GM23338 (cell line): ENCODE data around the gene KLHL17. TPM values are rescaled to one million over a fixed set of nuclear protein-coding genes. Genes with fewer than 3 reads are reported as not detected.

Experiments
- ATAC-seq: fragments of 200-7000 bp; cut with Tn5 transposase; 3 replicates; pipeline ENCODE4 v1.9.1; 2020
- DNase-seq: peaks from one replicate; pipeline ENCODE4 v3.0.0-alpha.2; 2015; ENCODE audit warnings: low spot score
- H2AFZ ChIP-seq: fragments of 200-600 bp; sonication (generic); 2 replicates; pipeline ENCODE4 v1.8.0; 2016; ENCODE audit warnings: antibody characterized with exemption, mild to moderate bottlenecking, moderate library complexity
- H3F3A ChIP-seq: fragments of 200-600 bp; sonication (generic); replicated peaks from 2 replicates; pipeline ENCODE4 v1.8.0; 2017; ENCODE audit warnings: antibody characterized with exemption, mixed run types, low read depth
- H3K27ac ChIP-seq: fragments of 200-600 bp; sonication (generic); 2 replicates; pipeline ENCODE4 v1.6.1; 2016; ENCODE audit warnings: low read depth
- H3K27me3 ChIP-seq: fragments of 200-600 bp; sonication (generic); 2 replicates; pipeline ENCODE4 v1.8.0; 2016; ENCODE audit warnings: mild to moderate bottlenecking, mixed run types, moderate library complexity; ENCODE audit not compliant: insufficient read depth
- H3K36me3 ChIP-seq: fragments of 200-600 bp; sonication (generic); 2 replicates; pipeline ENCODE4 v1.8.0; 2016; ENCODE audit warnings: mild to moderate bottlenecking; ENCODE audit not compliant: insufficient read depth
- H3K4me1 ChIP-seq: fragments of 200-600 bp; sonication (generic); 2 replicates; pipeline ENCODE4 v1.8.0; 2016; ENCODE audit warnings: mild to moderate bottlenecking, moderate library complexity; ENCODE audit not compliant: insufficient read depth
- H3K4me2 ChIP-seq: fragments of 200-600 bp; sonication (generic); 2 replicates; pipeline ENCODE4 v1.7.1; 2017; ENCODE audit warnings: mixed run types
- H3K4me3 ChIP-seq: fragments of 200-600 bp; sonication (generic); 2 replicates; pipeline ENCODE4 v1.6.1; 2016; ENCODE audit warnings: mixed run types
- H3K79me2 ChIP-seq: fragments of 200-600 bp; sonication (generic); replicated peaks from 2 replicates; pipeline ENCODE4 v1.8.0; 2017; ENCODE audit warnings: mild to moderate bottlenecking; ENCODE audit not compliant: insufficient read depth
- H3K9me2 ChIP-seq: fragments of 200-600 bp; sonication (generic); 2 replicates; pipeline ENCODE4 v1.8.0; 2017; ENCODE audit not compliant: insufficient read depth
- H4K20me1 ChIP-seq: fragments of 200-600 bp; sonication (generic); replicated peaks from 2 replicates; pipeline ENCODE4 v1.8.0; 2017; ENCODE audit warnings: mild to moderate bottlenecking; ENCODE audit not compliant: insufficient read depth
- H3K27ac Mint-ChIP-seq: 2 replicates; pipeline ENCODE4 v1.8.0; 2020; ENCODE audit warnings: inconsistent platforms, mild to moderate bottlenecking, moderate library complexity, mixed read lengths
- H3K27me3 Mint-ChIP-seq: 3 replicates; pipeline ENCODE4 v1.8.0; 2022; ENCODE audit warnings: low read depth, mild to moderate bottlenecking, moderate library complexity, mixed read lengths, inconsistent platforms; ENCODE audit not compliant: insufficient read depth, poor library complexity
- H3K36me3 Mint-ChIP-seq: 3 replicates; pipeline ENCODE4 v1.8.0; 2021; ENCODE audit warnings: low read depth, mild to moderate bottlenecking, inconsistent platforms, moderate library complexity, mixed read lengths
- H3K4me1 Mint-ChIP-seq: 3 replicates; pipeline ENCODE4 v1.8.0; 2020; ENCODE audit warnings: mild to moderate bottlenecking, inconsistent platforms, mixed read lengths
- H3K4me3 Mint-ChIP-seq: 3 replicates; pipeline ENCODE4 v1.8.0; 2021; ENCODE audit warnings: moderate library complexity, mild to moderate bottlenecking, inconsistent platforms, mixed read lengths
- H3K9me3 Mint-ChIP-seq: 3 replicates; pipeline ENCODE4 v1.8.0; 2020; ENCODE audit warnings: moderate library complexity, mild to moderate bottlenecking, inconsistent platforms, mixed read lengths
- EZH2 ChIP-seq: fragments of 200-600 bp; sonication (generic); IDR thresholded peaks from one replicate; pipeline ENCODE4 v1.8.0; 2017; ENCODE audit warnings: antibody characterized with exemption, mild to moderate bottlenecking, low read depth; ENCODE audit not compliant: unreplicated experiment
- JUNB ChIP-seq: IDR thresholded peaks from one replicate; pipeline ENCODE4 v1.6.1; 2016; ENCODE audit warnings: antibody characterized with exemption; ENCODE audit not compliant: unreplicated experiment
- ZNF462 ChIP-seq: fragments of 250-450 bp; sonication (Bioruptor Pico); IDR thresholded peaks from 2 replicates; pipeline ENCODE4 v1.5.0; 2020; ENCODE audit warnings: mild to moderate bottlenecking, moderate library complexity
- polyA plus RNA-seq: library from polyadenylated mRNA; unstranded; fragments of >200 nt; fragmentation: Nextera tagmentation; extraction: Ambion mirVana; gene quantifications from 2 replicates; pipeline ENCODE4 v1.2.1, GENCODE V29; 2016
- total RNA-seq: library from RNA; depleted of rRNA; stranded (reverse); fragments of >200 nt; shearing (Covaris generic); gene quantifications from 2 replicates; pipeline ENCODE4 v1.2.3, GENCODE V29; 2014

The KLHL17 gene
- total and polyA plus RNA-seq, 2 experiments from 2014 or later, result 16.5 to 37.1 TPM

GRCh38 chr1:914891-915280 is 45.5 kb upstream of the KLHL17 start (continued):
- no peak for TF ChIP-seq ZNF462 (CRISPR knock-in tag)
- no peak for TF ChIP-seq JUNB

GRCh38 chr1:915295-916172 is 44.9 kb upstream of the KLHL17 start:
- Histone ChIP-seq H3K9me2 (no peaks in the 10 kb centered on the region), H3K36me3 (no peaks in the 10 kb centered on the region), H3F3A (no peaks in the 10 kb centered on the region), H3K4me3 (no peak overlapping the region), H3K4me1 (peaks cover 1% of the 10 kb centered on the region; the same call in 1 of the 2 replicates), H2AFZ (no peak overlapping the region), H3K79me2 (no peaks in the 10 kb centered on the region), H4K20me1 (no peaks in the 10 kb centered on the region), H3K27ac (no peak overlapping the region), H3K27me3 (peaks cover 79% of the 10 kb centered on the region), H3K4me2 (no peak overlapping the region)
- peaks cover 11% of the 10 kb centered on the region; the same call in 2 of the 3 replicates for H3K4me1 Mint-ChIP-seq
- H3K27ac Mint-ChIP-seq, result no peak overlapping the region
- DNase-seq, result no peak
- peaks cover 4% of the 10 kb centered on the region; the same call in 1 of the 3 replicates for H3K9me3 Mint-ChIP-seq
- ATAC-seq, result no peak
- no peak for TF ChIP-seq EZH2
- H3K27me3 Mint-ChIP-seq, result peaks cover 60% of the 10 kb centered on the region
- H3K4me3 Mint-ChIP-seq, result no peak overlapping the region; the same call in 2 of the 3 replicates
- H3K36me3 Mint-ChIP-seq, result no peaks in the 10 kb centered on the region
